Effector CD4-positive, alpha-beta T cell (primary cell): Measurements from ENCODE around the gene TACC2.
"Not testable (repeated sequence)": the region's sequence is repeated elsewhere in the genome, so short reads cannot be mapped to it uniquely, and the experiment has no call there.

Experiments
- DNase-seq: peaks from one replicate; pipeline ENCODE4 v3.0.0-alpha.2; 2020

Gene TACC2

DNA sequence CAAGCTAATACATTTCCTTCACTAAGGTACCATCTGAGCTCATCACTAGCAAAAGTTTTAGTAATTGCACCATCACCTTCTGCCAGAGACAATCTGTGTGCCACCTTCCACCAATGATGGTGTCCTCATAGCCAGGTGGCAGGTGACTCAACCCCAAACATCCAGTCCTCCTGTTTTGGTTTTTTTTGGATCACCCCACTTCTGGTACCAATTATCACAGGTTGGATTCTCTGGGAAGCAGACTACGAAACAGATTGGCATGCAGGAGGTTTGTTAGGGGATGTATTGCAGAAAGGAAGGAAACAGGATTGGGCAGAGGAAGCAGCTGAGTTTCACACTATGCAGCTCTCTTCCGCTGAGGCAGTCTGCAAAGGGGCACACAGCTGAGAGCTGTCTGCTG is 4.5 kb upstream of the TACC2 start:
- no peak for DNase-seq

DNA sequence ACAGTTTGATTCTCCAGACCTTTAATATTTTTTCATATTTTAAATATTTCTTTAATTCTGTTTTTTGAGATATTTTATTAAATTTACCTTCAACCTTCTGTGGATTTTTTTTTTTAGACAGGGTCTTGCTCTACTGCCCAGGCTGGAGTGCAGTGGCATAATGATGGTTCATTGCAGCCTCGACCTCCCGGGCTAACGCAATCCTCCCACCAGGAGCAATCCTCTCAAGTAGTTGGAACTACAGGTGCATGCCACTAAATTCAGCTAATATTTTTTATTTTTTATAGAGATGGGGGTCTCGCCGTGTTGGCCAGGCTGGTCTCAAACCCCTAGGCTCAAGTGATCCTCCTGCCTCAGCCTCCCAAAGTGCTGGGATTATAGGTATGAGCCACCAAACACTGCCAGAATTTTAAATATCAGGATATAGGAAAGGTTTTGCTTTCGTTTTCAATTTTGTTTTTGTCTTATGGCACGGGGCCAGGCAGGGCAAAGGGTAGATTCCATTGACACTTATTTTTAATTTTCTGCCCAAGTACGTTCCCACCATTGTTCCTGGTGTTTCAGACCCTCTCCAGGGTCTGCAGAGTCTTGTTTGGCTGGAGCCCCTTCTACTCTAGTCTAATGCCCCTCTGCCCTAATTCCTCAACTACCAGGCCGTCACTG is 1.2 kb downstream of the TACC2 start:
- no peak for DNase-seq

DNA sequence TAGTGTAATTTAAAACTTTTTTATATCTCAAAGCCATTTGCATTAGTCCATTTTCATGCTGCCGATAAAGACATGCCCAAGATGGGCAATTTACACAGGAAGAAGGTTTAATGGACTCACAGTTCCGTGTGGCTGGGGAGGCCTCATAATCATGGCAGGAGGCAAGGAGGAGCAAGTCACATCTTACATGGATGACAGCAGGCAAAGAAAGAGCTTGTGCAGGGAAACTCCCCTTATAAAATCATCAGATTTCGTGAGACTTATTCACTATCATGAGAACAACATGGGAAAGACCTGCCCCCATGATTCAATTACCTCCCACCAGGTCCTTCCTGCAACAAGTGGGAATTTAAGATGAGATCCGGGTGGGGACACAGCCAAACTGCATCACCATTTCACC is 2.8 kb downstream of the TACC2 start:
- not testable (repeated sequence) for DNase-seq

DNA sequence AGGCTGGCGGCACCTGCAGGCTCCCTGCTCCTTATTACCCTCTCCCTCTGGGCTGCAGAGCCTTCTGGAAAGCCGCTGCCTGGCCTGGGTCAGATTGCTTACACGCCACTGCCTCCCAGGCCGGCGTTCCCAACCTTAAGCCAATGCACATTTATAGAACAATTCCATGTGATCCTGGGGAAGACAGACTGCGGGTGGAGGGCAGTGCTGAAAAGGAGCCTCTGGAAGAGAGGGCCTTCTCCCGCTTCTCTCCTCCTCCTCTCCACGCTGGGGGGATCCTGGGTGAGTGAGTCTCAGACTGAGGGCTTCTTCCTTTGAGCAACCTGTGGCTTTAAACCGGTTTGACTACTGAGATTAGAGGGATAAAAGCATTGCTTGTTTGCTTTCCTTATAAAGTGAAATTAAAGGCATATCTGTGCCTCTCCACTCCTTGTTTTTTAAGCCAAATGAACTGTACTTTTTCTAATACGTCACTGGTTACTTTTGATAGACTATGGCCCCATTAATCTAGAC is 5.5 kb downstream of the TACC2 start:
- no peak for DNase-seq

DNA sequence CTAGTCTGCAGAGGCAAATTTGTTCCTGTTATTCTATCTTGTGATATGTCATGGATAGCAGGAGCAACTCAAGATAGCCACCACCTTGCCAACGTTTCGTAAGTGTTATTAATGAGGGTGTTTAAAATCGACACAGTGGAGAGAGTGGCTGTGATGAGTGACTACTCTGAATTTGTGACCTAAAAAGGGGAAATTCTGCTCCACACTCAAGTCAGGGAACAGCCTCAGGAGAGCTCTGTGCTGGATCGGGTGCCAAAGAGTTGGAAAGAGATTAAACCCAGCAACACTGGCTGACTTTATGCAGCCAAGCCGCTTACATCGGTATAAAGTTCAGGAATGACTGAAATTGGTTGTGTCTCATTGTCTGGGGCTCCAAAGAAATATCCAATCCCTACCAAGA is 9.5 kb downstream of the TACC2 start:
- no peak for DNase-seq

DNA sequence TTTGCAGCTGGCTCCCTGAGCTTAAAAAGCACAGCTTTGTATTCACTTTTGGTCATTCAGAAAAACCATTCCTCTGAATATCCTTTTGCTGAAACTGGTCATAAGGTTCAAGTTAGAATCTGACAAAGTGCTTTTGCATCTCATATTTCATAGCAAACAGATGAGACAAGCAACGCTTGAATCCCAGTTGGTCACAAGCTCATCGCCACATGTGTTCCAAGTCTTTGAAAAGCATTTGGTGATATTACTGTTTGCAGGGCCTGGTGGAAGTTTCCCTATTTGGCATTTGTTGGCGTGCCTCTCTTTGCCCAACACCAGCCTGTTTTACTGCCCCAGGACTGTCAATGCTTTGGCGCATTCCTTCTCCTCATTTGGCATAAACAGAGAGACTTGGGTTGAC is 10.3 kb downstream of the TACC2 start:
- DNase-seq, result no peak

DNA sequence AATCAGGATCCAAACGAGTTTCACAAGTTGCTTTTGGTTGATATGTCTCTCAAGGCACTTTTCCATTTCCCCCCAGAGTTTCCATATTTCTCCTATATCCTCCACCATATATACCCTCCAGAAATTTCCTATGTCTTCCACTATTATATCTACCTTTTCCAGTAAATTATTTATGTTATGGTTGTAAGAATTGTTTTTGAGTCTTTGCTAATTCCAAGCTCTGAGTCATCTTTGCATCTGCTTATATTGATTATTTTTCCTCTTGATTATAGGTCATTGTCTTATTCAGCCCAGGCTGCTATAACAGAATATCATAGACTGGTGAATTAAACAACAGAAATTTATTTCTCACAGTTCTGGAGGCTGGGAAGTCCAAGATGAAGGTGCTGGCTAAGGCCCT is 12.7 kb downstream of the TACC2 start:
- no peak for DNase-seq

DNA sequence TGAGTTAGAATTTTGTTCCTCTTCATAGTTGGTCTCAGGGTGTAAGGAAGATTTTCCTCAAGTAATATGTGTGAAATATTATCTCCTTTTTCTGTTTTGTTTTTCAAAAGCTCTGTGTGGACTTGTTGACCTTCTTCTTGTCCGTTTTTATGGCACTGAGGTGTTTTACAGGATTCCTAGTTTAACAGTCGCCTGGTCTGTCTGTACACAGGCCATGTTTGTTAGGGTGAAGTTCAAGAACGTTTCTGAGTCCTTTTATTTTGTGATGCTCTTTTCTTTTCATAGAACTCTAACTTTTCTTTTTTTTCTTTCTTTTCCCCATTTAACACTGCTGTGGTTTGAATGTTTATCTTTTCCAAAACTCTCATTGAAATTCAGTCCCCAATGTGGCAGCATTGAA is 18.5 kb downstream of the TACC2 start:
- DNase-seq, result no peak

DNA sequence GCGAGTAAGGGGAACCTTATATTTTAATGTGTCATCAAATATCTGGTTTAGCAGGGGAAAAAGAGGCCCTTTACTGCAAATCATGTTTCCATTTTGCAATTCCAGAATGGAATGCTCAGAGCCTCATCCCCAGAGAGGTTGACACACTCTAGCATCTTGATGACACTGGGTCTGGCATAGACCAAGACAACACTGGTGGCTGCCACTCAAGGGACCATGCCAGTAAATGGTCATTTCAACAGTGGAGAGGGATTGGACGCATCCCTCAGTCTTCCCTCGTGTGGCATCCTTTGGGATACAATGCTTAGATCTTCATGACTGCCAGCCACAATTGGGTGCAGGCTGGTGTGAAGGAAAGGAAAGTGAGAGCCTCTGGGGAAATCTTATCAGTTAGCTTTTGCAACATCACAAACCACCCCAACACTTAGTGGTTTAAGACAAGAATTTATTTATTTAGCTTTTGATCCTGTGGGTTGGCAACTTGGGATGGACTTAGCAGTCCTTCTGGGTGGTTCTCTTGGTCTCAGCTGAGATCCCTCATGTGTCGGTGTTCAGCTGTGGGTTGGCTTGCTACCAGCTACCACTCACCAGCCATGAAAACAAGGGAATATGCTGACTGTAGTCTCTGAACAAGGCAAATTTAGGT is 21.6 kb downstream of the TACC2 start:
- DNase-seq, result no peak

DNA sequence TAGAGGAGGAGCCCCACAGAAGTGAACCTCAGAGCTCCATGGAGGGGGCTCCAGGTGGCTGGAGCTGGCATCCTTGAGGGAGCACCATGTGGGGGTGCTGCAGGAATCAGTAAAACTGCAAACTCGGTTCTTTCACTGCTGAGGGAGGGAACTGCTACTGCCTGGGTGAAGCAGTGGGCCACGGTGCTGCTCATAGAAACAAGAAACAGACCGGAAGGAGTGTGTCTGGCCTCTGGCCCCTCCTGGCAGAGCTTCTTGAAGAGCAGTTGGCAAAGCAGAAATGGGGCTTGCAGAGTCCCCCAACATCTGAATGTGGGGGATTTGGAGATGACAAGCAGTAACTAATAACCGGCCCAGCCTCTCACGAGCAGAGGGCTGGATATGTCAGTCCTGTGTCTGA is 23.8 kb downstream of the TACC2 start:
- no peak for DNase-seq

DNA sequence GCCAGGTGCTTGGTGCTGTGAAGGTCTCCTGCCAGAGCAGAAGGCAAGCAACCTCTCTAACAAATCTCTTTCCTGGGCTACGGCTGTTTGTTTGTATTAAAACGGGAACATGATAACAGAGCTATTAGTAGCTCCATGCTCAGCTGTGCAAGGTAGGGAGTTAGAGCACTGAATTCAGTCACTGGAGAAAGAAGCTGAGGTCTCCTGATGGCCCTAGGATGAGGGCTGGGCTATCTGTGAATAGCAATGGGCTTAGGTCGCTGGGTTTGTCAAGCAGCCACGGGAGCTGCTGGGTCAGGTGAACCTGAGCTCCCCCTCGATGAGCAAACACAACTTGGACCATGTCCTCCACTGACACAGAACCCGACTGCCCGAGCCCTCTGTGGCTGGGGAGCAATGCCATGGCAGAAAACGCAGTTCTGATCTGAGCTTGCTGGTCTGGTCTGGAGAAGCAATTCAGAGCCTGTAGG is 24.4 kb downstream of the TACC2 start:
- DNase-seq, result no peak

DNA sequence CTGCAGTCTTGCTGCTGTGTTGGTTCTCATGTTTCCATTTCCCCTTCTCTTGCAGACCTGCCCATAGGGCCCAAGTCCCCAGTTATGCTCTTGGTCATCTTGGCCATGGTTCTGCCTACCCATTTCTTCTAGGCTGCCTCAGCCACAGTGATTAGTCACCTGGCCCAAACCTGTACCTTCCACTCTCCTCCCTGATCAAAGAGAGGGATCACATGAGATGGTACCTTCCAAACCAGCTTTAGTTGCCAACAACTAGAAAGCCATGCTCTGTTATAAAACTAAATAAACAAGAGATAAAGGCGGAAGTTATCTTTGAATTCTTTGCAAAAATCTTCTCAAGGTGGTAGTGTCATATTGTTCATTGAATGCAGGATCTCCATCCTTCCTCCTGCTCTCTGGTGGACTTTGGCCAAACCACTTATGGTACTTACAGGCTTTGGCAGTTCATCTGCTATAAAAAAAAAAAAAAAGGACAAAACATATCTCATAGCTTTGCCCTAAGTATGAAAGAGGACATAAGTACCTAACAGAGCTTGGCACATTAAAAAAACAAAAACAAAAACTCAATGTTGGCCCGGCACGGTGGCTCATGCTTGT is 25.8 kb downstream of the TACC2 start:
- DNase-seq, result no peak

DNA sequence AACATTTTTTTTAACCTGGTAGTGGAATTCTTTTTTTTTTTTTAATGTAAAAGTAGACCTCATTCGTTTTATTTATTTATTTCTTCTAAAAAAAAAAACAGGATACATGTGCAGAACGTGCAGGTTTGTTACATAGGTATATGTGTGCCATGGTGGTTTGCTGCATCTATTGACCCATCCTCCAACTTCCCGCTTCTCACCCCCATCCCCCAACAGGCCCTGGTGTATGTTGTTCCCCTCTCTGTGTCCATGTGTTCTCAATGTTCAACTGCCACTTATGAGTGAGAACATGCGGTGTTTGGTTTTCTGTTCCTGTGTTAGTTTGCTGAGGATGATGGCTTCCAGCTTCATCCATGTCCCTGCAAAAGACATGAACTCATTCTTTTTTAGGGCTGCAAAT is 29.0 kb downstream of the TACC2 start:
- not testable (repeated sequence) for DNase-seq

DNA sequence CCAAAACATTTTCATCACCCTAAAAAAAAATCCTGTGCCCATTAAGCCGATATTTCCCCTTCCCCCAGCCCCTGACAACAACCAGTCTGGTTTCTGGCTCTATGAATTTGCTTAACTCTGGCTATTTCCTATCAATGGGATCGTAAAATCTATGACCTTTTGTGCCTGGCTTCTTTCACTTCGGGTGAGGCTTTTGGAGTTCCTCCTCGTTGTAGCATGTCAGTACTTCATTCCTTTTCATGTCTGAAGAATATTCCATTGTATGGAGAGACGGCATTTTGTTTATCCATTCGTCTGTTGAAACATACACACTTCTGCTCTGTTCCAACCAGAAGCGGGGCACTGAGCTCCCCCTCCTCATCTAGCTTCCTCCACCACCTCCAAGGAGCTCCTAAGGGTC is 29.5 kb downstream of the TACC2 start:
- DNase-seq, result no peak

DNA sequence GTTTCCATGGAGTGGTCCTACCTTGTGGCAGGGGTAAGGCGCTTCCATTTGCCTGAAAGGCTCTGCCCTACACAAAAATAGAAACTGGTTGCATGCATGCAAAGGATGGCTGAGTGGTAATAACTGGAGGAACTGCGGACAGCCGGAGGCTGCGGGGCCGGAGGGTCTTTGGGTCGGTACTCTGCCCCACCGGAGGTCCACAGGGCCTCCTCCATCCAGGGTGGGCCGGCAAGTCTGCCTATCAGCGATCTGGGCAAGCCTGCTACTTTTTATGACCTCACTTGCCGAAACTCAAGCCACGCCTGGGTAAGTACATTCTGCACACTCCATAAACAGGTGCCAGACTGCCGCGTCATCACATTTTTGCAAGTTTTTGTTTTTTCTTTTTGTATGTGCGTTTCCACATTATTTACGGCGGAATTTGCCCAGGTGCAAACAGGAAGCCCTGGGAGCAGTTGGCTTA is 30.0 kb downstream of the TACC2 start:
- no peak for DNase-seq

DNA sequence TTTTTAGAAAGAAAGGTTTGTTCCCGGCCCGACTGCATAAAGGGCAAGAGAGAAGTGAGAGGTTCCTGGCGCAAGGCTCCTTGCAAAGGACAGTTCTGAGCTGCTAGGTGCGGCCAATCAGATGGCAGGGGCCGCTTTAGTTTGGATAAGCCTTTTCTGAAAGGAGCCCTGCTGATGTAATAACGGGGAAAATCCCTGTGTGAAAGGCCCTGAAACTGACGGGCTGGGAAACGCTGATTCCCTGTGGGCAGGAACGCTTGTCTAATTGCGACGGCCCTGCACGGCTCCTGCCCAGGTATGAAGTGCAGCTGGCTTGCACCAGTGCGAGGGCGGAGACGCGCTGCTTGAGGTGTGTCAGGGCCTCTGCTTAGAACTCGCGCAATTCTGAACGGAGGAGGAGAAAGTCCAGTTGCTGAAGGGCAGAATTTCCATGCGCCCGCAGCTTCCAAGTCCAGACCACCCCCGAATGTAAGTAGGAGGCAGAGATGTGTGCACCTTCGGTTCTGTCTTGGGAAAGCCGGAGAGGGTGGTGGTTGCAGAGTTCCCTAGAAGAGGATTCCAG is 30.5 kb downstream of the TACC2 start:
- DNase-seq, result no peak

DNA sequence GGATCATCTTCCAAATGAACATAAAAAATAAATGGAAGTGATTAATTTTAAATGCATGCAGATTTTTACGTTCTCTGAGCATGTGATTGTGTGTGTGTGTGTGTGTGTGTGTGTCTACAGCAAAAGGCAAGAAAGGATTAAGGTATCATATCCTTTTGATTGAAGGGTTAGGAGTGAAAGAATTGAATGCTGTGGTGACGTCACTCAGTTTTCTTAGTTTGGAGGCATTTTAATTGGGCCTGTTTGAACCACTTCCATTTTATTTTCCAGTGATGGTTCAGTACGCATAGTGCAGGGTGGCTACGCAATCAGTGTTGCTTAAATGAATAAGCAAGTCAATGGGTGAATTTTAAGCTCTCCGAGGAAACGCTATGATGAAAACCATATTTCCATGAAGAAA is 31.3 kb downstream of the TACC2 start:
- no peak for DNase-seq

DNA sequence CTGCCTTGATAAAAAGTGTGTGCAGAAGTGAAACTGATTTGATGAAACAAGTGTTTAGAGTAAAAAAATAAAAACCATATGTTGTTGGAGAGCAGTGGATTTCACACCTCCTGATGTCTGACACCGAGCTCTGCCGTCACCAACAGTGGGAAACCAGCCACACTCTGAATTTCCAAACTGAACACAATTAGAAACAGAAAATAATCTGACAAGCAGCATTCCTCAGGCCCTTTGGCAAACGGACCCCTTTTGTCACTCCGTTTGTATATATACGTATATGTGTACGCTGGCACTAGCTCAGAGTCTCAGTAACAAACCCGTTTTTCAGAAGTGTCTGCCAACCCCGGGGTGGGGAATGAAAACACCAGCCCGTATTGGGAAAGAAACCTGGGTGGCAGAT is 32.4 kb downstream of the TACC2 start:
- DNase-seq, result no peak

DNA sequence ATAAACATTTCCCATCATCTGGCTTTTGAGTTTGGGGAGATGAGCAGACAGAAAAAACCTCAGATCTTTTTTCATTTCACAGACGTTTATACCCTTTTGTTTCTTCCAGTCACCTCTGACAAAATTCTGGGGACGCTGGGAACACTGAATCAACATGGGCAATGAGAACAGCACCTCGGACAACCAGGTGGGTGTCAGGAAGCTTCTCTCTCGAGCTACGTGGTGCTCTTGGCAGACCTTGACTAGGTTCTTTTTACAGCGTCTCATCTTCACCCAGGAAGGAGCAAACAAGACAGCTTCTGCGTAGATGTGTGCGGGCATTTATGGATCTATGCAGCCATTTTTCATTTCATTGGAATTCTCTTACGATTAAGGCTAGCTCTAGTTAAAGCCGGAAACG is 32.9 kb downstream of the TACC2 start:
- no peak for DNase-seq

DNA sequence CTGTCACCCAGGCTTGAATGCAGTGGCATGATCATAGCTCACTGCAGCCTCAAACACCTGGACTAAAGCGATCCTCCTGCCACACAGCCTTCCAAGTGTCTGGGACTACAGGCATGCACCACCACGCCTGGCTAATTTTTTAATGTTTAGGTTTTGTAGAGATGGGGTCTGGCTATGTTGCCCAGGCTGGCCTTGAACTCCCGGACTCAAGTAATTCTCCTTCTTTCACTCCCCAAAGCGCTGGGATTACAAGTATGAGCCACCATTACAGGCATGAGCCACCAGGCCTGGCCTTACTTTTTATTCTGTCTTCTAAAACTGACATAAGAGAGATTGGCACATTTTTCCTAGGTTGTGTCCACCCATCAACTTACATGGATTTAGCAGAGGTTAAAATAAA is 33.3 kb downstream of the TACC2 start:
- DNase-seq, result no peak

DNA sequence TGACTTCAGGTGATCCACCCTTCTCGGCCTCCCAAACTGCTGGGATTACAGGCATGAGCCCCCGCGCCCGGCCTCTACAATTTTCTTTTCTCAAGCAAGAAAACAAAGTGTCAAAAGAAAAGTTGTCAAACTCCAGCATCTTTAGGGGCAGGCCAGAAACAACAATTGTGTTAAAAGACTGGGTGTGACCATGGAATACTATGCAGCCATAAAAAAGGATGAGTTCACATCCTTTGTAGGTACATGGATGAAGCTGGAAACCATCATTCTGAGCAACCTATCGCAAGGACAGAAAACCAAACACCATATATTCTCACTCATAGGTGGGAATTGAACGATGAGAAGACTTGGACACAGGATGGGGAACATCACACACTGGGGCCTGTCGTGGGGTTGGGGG is 34.3 kb downstream of the TACC2 start:
- DNase-seq, result not testable (repeated sequence)

DNA sequence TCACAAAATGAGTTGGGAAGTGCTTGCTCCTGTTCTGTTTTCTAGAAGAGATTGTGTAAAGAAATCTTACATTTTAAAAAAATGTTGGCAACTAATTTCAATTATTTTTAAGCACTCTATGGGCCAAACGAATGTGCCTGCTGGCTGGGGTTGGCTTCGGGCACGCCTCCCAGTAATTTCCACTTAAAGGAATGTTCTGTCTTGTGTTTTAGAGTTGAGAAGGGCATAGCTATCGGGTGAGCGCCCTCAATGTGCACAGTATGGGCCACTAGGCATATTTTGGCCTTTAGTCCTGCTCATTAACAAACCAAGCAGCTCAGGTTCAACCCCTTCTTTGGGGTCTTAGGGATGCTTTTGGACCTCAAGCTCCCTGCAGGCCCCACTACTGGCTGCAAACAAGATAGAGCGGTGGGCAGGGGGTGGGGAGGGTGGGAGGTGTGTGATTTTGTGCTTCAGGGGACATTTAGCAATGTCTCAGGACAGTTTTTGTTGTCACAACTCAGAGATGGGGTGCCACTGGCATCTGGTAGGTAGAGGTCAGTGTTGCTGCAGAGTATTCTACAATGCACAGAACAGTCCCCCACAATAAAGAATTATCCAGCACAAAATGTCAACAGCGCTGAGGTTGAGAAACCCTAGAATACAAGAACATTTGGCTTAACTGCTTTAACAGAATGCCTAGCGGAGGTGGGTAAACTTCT is 40.7 kb downstream of the TACC2 start:
- DNase-seq, result no peak

DNA sequence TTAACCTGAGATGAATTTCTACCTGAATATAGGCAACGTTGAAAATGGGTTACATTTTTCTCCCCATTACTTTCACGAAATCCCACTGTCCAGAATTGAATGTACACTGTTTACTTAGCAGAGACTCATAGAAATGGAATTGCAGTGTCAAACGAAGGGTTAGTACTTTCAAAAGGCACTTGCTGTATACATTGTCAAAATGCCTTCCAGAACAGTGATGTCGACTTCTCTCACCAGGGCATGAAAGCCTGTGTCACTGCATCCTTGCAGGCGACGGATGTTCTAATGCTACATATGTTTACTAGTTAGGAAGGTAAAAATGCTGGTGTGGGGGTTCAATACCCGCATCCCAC is 41.2 kb downstream of the TACC2 start:
- no peak for DNase-seq
